Memory B cell (primary cell): Measurements from ENCODE around the gene IGF2BP3.

Experiments used
- ATAC-seq: fragments of 150-1000 bp; cut with Tn5 transposase; 2 replicates; pipeline ENCODE4 v1.10.0; 2021; ENCODE audit warnings: low read depth, mild to moderate bottlenecking, moderate library complexity
- DNase-seq, 2 donors: peaks; one replicate each; pipeline ENCODE4 v3.0.0; 2022; ENCODE audit warnings: low spot score in 2 of 2
- H3K27ac Mint-ChIP-seq: one replicate; pipeline ENCODE4 v1.8.0; 2022; ENCODE audit warnings: mild to moderate bottlenecking, moderate library complexity, mixed read lengths
- H3K27me3 Mint-ChIP-seq: one replicate; pipeline ENCODE4 v1.8.0; 2022; ENCODE audit warnings: mixed read lengths
- H3K36me3 Mint-ChIP-seq: one replicate; pipeline ENCODE4 v1.8.0; 2022; ENCODE audit warnings: mild to moderate bottlenecking, mixed read lengths
- H3K4me1 Mint-ChIP-seq: one replicate; pipeline ENCODE4 v1.8.0; 2022; ENCODE audit warnings: mixed read lengths
- H3K4me3 Mint-ChIP-seq: one replicate; pipeline ENCODE4 v1.8.0; 2022; ENCODE audit warnings: mild to moderate bottlenecking, moderate library complexity, mixed read lengths
- H3K9me3 Mint-ChIP-seq: one replicate; pipeline ENCODE4 v1.8.0; 2022; ENCODE audit warnings: mixed read lengths

Gene IGF2BP3

DNA sequence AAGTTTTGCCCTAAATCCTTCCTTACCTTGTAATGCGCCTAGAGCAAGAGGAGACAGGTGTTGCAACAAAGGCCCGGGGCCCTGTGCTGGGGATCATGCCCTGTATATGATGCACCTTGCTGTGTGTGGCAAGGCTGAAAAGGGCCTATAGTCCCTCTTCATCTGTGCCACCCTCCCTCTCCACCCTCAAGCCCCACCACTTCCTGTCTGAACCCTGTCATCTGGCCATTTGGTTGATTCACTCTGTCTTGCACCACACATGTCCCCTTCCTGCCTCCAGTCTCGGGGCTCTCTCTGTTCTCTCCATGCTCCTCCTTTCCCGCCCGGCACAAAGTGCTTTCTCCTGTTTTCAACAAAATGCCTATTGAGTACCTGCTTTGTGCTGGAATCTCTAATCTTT lies 182.7 kb downstream of the IGF2BP3 start:
- H3K36me3 Mint-ChIP-seq, result peaks cover 2% of the 10 kb centered on the region
- no peak overlapping the region for H3K27ac Mint-ChIP-seq
- H3K4me3 Mint-ChIP-seq, result no peak overlapping the region
- ATAC-seq, result no peak
- DNase-seq, result no peak
- H3K27me3 Mint-ChIP-seq, result peaks cover 2% of the 10 kb centered on the region
- peaks cover 1% of the 10 kb centered on the region for H3K9me3 Mint-ChIP-seq
- H3K4me1 Mint-ChIP-seq, result peaks cover 2% of the 10 kb centered on the region

DNA sequence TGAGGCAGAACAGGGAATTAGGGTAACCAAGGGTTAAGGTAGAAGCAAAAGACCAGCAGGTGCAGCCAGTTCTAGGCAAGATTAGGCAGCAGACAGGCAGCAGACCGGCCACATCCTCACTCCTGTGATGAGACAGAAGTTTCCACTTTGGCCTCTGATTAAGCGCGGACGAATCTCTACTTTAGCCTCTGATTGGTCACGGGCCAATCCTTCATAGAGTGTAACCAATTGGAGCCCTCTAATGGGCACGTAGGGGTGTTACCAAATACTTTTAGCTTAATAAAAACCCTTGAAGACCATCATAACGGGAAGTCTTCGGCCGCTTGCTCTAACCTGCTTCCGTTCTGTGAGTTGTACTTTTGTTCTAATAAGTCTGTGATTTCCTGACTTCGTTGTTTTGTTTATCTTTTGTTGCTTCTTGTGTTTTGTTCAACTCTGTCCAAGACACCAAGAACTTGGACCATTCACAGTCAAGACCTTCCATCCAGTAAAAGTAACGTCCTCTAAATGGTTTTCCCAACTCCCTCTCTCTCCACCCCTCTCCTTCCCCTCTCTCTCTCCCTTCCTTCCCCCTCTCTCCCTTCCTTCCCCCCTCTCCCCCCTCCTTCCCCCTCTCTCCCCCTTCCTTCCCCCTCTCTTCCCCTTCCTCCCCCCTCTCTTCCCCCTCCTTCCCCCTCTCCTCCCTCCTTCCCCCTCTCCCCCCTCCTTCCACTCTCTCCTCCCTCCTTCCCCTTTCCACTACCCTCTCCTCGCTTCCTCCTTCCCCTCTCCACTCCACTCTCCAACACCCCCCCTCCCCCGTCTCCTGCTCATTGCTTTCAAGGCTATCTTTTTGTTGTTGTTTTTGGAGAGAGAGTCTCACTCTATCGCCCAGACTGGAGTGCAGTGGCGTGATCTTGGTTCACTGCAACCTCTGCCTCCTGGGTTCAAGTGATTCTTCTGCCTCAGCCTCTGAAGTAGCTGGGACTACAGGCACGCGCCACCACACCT lies 184.3 kb downstream of the IGF2BP3 start:
- H3K9me3 Mint-ChIP-seq, result peaks cover 1% of the 10 kb centered on the region
- H3K4me1 Mint-ChIP-seq, result peaks cover 2% of the 10 kb centered on the region
- peaks cover 2% of the 10 kb centered on the region for H3K36me3 Mint-ChIP-seq
- no peak for DNase-seq
- H3K27ac Mint-ChIP-seq, result no peak overlapping the region
- ATAC-seq, result no peak
- H3K27me3 Mint-ChIP-seq, result no peaks in the 10 kb centered on the region
- H3K4me3 Mint-ChIP-seq, result no peak overlapping the region

- Mint-ChIP-seq H3K27me3 (no peaks in the 10 kb centered on the region), H3K27ac (no peak overlapping the region), H3K4me3 (no peak overlapping the region), H3K36me3 (peaks cover 2% of the 10 kb centered on the region), H3K9me3 (peaks cover 1% of the 10 kb centered on the region), H3K4me1 (peaks cover 2% of the 10 kb centered on the region)
- ATAC-seq (no peak), DNase-seq (no peak)
These were observed 185.4 kb downstream of the IGF2BP3 start for GRCh38 chr7:23284871-23285270.

DNA sequence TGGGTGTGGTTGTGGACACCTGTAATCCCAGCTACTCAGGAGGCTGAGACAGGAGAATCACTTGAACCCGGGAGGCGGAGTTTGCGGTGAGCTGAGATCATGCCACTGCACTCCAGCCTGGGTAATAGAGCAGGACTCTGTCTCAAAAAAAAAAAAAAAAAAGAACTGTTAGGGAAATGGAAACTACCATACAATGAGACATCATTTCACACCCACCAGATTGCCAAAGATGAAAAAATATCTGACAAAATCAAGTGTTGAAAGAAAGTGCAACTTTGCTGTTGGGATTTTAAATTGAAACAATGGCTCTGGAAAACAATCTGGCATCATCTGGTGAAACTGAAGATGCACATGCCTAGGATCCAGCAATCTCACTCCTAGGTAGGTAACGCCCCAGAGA lies 187.2 kb downstream of the IGF2BP3 start:
- Mint-ChIP-seq H3K27ac (no peak overlapping the region), H3K27me3 (no peaks in the 10 kb centered on the region), H3K36me3 (peaks cover 2% of the 10 kb centered on the region), H3K4me3 (no peak overlapping the region), H3K4me1 (peaks cover 2% of the 10 kb centered on the region), H3K9me3 (peaks cover 1% of the 10 kb centered on the region)
- ATAC-seq (no peak), DNase-seq (no peak)

DNA sequence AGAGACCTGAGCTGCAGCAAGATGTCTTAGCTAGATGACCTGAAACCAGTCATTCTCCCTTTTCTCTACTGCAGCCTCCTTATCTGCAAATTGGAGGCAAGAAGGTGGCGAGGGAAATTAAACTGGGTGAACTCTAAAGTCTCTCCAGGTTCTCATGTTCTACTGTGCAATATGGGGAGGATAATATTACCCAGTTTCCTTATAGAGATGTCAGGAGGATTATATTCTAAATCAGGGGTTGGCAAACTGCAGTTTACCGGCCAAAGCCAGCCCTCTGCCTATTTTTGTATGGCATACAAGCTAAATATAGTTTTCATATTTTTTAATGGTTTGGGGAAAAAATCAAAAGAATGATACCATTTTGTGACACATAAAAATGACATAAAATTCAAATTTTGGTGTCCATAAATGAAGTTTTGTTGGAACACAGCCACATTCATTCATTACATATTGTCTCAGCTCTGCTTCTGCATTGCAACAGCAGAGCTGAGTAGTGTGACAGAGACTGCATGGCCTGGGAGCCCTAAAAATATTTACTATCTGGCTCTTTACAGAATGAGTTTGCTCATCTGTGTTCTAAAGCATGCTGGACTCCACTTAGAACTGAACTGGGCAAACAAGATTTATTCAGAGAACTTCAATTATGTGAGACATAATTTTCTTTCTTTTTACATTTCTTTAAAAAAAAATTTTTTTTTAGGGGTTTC lies 190.3 kb downstream of the IGF2BP3 start:
- H3K27ac Mint-ChIP-seq, result no peak overlapping the region
- H3K36me3 Mint-ChIP-seq, result no peaks in the 10 kb centered on the region
- no peak for ATAC-seq
- no peaks in the 10 kb centered on the region for H3K27me3 Mint-ChIP-seq
- H3K9me3 Mint-ChIP-seq, result no peaks in the 10 kb centered on the region
- DNase-seq, result no peak
- H3K4me3 Mint-ChIP-seq, result no peak overlapping the region
- H3K4me1 Mint-ChIP-seq, result no peaks in the 10 kb centered on the region

- DNase-seq (peak; percentile 35 to 62), ATAC-seq (peak; percentile 41)
- Mint-ChIP-seq H3K27ac (no peak overlapping the region), H3K9me3 (no peaks in the 10 kb centered on the region), H3K27me3 (no peaks in the 10 kb centered on the region), H3K4me1 (peaks cover 4% of the 10 kb centered on the region), H3K4me3 (no peak overlapping the region), H3K36me3 (no peaks in the 10 kb centered on the region)
These were observed 192.8 kb downstream of the IGF2BP3 start for GRCh38 chr7:23277359-23277989.

DNA sequence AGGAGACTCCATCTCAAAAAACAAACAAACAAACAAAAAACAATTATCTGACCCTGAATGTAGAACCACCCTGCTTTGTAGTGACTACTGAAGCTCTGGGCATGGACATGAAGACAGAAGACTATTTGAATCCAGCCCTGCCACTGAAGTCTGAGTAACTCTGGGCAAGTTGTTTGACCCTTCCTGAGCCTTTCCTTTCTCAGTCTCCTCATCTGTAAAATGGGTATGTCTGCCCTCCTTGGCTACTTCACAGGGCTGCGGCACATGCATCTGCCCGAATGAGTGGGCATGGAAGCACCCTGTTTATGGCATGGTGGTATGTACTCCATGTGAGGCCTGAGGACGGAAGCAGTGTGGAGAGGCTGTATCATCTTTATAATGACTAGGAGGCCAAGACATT lies 193.3 kb downstream of the IGF2BP3 start:
- H3K4me3 Mint-ChIP-seq, result no peak overlapping the region
- DNase-seq (no peak), ATAC-seq (no peak)
- no peak overlapping the region for H3K27ac Mint-ChIP-seq
- no peaks in the 10 kb centered on the region for H3K9me3 Mint-ChIP-seq
- no peaks in the 10 kb centered on the region for H3K27me3 Mint-ChIP-seq
- H3K36me3 Mint-ChIP-seq, result no peaks in the 10 kb centered on the region
- peaks cover 4% of the 10 kb centered on the region for H3K4me1 Mint-ChIP-seq

GRCh38 chr7:23276376-23276775 lies 193.9 kb downstream of the IGF2BP3 start:
- no peaks in the 10 kb centered on the region for H3K9me3 Mint-ChIP-seq
- ATAC-seq (no peak), DNase-seq (no peak)
- peaks cover 4% of the 10 kb centered on the region for H3K4me1 Mint-ChIP-seq
- no peak overlapping the region for H3K27ac Mint-ChIP-seq
- no peaks in the 10 kb centered on the region for H3K27me3 Mint-ChIP-seq
- H3K36me3 Mint-ChIP-seq, result no peaks in the 10 kb centered on the region
- no peak overlapping the region for H3K4me3 Mint-ChIP-seq

GRCh38 chr7:23275912-23276311 lies 194.4 kb downstream of the IGF2BP3 start:
- Mint-ChIP-seq H3K4me1 (peaks cover 4% of the 10 kb centered on the region), H3K27ac (no peak overlapping the region), H3K36me3 (no peaks in the 10 kb centered on the region), H3K9me3 (no peaks in the 10 kb centered on the region), H3K27me3 (no peaks in the 10 kb centered on the region), H3K4me3 (no peak overlapping the region)
- DNase-seq (no peak), ATAC-seq (no peak)

- H3K36me3 Mint-ChIP-seq, result no peaks in the 10 kb centered on the region
- DNase-seq, result peak; percentile 84 to 86
- no peak overlapping the region for H3K27ac Mint-ChIP-seq
- H3K4me1 Mint-ChIP-seq, result peaks cover 4% of the 10 kb centered on the region
- peaks cover 4% of the 10 kb centered on the region for H3K27me3 Mint-ChIP-seq
- peak; percentile 97 for ATAC-seq
- H3K4me3 Mint-ChIP-seq, result peak overlapping the region; percentile 79
- H3K9me3 Mint-ChIP-seq, result no peaks in the 10 kb centered on the region
These were observed 197.1 kb downstream of the IGF2BP3 start for GRCh38 chr7:23273141-23273599.

DNA sequence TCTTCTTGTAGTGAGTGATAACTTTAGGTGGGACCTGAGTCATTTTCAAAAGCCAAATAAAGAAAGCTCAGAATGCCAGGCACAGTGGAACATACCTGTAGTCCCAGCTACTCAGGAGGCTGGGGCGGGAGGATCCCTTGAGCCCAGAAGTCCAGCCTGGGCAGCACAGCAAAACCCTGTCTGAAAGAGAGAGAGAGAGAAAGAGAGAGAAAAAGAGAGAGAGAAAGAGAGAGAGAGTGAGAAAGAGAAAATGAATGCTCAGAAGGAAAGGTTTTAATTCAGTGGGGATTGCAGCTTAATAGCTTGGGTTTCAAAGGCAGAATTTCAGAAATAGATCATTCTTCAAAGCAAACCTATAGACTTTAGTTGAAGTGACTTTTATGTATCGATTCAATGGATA lies 198.0 kb downstream of the IGF2BP3 start:
- Mint-ChIP-seq H3K4me3 (no peak overlapping the region), H3K36me3 (no peaks in the 10 kb centered on the region), H3K9me3 (no peaks in the 10 kb centered on the region), H3K27ac (no peak overlapping the region), H3K27me3 (peaks cover 4% of the 10 kb centered on the region), H3K4me1 (peaks cover 4% of the 10 kb centered on the region)
- ATAC-seq, result no peak
- DNase-seq, result no peak

DNA sequence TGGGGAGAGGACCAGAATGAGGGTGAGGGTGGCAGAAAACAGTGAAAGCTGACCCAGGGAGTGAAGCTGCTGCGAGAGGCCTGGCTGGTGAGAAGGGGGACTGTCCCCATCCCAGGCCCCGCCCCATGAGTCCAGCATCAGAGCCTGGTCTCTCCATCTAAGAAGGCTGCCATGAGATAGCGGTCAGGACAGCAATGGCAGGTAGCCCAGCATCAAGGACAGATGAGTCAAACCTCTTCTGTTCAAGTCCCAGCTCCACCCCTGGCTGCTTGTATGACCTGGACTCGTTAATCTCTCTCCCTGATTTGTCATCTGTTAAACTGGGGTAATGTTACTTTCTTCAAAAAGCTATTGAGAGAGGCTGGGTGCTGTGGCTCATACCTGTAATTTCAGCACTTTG lies 201.5 kb downstream of the IGF2BP3 start:
- Mint-ChIP-seq H3K27me3 (peaks cover 4% of the 10 kb centered on the region), H3K9me3 (no peaks in the 10 kb centered on the region), H3K36me3 (no peaks in the 10 kb centered on the region), H3K4me3 (no peak overlapping the region), H3K27ac (no peak overlapping the region), H3K4me1 (peaks cover 4% of the 10 kb centered on the region)
- DNase-seq (no peak), ATAC-seq (no peak)

DNA sequence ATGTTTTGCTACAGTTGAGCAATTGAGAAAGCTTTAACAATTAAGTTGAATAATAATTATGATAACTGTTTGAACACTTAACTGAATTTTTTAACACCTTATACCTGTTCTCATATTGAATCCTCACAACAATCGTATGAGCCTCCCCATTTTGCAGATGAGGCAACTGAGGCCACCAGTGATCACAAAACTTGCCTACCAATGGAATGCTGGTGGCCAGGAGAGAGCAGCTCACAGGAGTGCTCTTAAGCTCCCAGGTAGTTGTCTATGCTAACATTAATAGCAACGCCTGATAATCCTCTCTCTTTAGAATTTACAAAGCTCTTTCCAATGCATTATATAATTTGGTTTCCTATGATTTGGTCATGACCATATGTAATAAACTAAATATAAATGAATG lies 202.1 kb downstream of the IGF2BP3 start:
- Mint-ChIP-seq H3K27me3 (peaks cover 4% of the 10 kb centered on the region), H3K27ac (no peak overlapping the region), H3K36me3 (no peaks in the 10 kb centered on the region), H3K4me1 (peaks cover 2% of the 10 kb centered on the region), H3K4me3 (no peak overlapping the region), H3K9me3 (no peaks in the 10 kb centered on the region)
- ATAC-seq (no peak), DNase-seq (no peak)

DNA sequence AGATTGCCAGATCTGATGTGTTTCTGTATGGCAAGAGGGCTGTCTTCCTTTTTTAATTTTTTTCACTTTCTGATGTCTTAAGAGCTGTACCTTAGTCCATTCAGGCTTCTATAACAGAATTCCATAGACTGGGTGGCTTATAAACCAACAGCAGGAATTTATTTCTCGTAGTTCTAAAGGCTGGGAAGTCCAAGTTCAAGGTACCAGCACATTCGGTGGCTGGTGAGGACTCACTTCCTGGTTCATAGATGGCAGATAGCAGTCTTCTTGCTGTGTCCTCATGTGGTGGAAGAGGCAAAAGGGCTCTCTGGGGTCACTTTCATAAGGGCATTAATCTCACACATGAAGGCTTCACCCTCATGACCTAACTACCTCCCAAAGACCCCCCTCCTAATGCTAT lies 202.9 kb downstream of the IGF2BP3 start:
- H3K27me3 Mint-ChIP-seq, result peaks cover 4% of the 10 kb centered on the region
- ATAC-seq, result no peak
- no peaks in the 10 kb centered on the region for H3K4me1 Mint-ChIP-seq
- no peaks in the 10 kb centered on the region for H3K9me3 Mint-ChIP-seq
- H3K4me3 Mint-ChIP-seq, result no peak overlapping the region
- H3K36me3 Mint-ChIP-seq, result no peaks in the 10 kb centered on the region
- DNase-seq, result no peak
- H3K27ac Mint-ChIP-seq, result no peak overlapping the region
